DOHH2 (cell line): ENCODE measurements around the gene N4BP2L2.

ENCODE experiments used
- EZH2phosphoT487 ChIP-seq: fragments of 200-600 bp; sonication (generic); IDR thresholded peaks from 2 replicates; pipeline ENCODE4 v1.6.1; 2017; ENCODE audit warnings: borderline replicate concordance, mild to moderate bottlenecking, antibody characterized with exemption, low read length, moderate library complexity, mixed read lengths
- TF ChIP-seq, protein P1 (sequence below): fragments of 200-600 bp; sonication (generic); IDR thresholded peaks from one replicate; pipeline ENCODE4 v1.5.1; 2014; ENCODE audit warnings: antibody characterized with exemption, mild to moderate bottlenecking, low read depth, low read length; ENCODE audit not compliant: poor library complexity, severe bottlenecking

- TF ChIP-seq, protein P1, sequence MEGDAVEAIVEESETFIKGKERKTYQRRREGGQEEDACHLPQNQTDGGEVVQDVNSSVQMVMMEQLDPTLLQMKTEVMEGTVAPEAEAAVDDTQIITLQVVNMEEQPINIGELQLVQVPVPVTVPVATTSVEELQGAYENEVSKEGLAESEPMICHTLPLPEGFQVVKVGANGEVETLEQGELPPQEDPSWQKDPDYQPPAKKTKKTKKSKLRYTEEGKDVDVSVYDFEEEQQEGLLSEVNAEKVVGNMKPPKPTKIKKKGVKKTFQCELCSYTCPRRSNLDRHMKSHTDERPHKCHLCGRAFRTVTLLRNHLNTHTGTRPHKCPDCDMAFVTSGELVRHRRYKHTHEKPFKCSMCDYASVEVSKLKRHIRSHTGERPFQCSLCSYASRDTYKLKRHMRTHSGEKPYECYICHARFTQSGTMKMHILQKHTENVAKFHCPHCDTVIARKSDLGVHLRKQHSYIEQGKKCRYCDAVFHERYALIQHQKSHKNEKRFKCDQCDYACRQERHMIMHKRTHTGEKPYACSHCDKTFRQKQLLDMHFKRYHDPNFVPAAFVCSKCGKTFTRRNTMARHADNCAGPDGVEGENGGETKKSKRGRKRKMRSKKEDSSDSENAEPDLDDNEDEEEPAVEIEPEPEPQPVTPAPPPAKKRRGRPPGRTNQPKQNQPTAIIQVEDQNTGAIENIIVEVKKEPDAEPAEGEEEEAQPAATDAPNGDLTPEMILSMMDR, result no peak
- no peak for TF ChIP-seq EZH2phosphoT487
Measured at GRCh38 chr13:32587011-32587810, 48.6 kb upstream of the N4BP2L2 start.
